ENCODE results near the gene CDK19. TPM values are rescaled to one million over a fixed set of nuclear protein-coding genes. Genes with fewer than 3 reads are reported as not detected.

CDK19 gene
- total and polyA plus RNA-seq, 2 of the 13 experiments (the other 11 are each of a cell fraction or from before 2014, with no cell fraction given), result 13.4 to 27.0 TPM

DNA sequence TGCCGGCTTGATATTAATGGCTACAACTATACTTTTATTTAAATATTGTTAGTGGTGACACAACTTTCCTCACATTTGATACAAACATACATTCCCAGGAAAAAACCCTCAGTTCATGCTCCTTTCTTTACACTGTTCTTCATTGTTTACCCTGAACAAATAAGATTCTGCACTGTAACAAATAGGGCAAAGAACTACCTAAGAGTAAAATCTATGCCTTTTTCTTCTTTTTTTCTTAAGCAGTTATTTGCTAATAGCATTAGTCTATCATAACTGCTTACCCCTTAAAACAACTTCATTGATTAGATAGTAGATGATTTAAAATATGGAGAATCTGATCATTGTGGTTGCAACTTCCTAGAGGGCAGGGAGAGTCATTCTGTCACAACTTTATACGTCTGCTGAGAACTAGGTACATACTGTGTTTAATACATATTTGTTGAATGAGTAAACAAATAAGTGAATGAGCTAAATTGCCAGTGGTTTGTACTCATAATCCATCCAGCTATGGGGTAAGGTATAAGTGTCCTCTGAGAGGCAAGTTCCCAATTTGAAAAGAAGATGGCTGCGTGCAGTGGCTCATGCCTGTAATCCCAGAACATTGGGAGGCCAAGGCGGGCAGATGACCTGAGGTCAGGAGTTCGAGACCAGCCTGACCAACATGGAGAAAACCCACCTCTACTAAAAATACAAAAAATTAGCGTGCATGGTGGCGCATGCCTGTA lies 161.0 kb downstream of the CDK19 start (continued):
- TF ChIP-seq HDAC6 (IDR thresholded peaks at IDR 0.05; ENCODE audit: low read depth, low read length) (no peak), FOXK1 (CRISPR knock-in tag; IDR thresholded peaks at IDR 0.05; ENCODE audit: borderline replicate concordance, low read depth) (no peak), ZNF720 (CRISPR knock-in tag; IDR thresholded peaks at IDR 0.05) (no peak), AGO1 (IDR thresholded peaks at IDR 0.05; ENCODE audit: low read depth, low read length, poor library complexity, severe bottlenecking) (no peak), JARID2 (CRISPR knock-in tag; IDR thresholded peaks at IDR 0.05; ENCODE audit: insufficient replicate concordance) (no peak), HOXD1 (CRISPR knock-in tag; IDR thresholded peaks at IDR 0.05) (no peak), ZFP62 (CRISPR knock-in tag; IDR thresholded peaks at IDR 0.05) (no peak), KLF15 (CRISPR knock-in tag; IDR thresholded peaks at IDR 0.05; ENCODE audit: borderline replicate concordance) (no peak), KDM1A (CRISPR knock-in tag; IDR thresholded peaks at IDR 0.05) (no peak)
- TF ChIP-seq, protein P1, sequence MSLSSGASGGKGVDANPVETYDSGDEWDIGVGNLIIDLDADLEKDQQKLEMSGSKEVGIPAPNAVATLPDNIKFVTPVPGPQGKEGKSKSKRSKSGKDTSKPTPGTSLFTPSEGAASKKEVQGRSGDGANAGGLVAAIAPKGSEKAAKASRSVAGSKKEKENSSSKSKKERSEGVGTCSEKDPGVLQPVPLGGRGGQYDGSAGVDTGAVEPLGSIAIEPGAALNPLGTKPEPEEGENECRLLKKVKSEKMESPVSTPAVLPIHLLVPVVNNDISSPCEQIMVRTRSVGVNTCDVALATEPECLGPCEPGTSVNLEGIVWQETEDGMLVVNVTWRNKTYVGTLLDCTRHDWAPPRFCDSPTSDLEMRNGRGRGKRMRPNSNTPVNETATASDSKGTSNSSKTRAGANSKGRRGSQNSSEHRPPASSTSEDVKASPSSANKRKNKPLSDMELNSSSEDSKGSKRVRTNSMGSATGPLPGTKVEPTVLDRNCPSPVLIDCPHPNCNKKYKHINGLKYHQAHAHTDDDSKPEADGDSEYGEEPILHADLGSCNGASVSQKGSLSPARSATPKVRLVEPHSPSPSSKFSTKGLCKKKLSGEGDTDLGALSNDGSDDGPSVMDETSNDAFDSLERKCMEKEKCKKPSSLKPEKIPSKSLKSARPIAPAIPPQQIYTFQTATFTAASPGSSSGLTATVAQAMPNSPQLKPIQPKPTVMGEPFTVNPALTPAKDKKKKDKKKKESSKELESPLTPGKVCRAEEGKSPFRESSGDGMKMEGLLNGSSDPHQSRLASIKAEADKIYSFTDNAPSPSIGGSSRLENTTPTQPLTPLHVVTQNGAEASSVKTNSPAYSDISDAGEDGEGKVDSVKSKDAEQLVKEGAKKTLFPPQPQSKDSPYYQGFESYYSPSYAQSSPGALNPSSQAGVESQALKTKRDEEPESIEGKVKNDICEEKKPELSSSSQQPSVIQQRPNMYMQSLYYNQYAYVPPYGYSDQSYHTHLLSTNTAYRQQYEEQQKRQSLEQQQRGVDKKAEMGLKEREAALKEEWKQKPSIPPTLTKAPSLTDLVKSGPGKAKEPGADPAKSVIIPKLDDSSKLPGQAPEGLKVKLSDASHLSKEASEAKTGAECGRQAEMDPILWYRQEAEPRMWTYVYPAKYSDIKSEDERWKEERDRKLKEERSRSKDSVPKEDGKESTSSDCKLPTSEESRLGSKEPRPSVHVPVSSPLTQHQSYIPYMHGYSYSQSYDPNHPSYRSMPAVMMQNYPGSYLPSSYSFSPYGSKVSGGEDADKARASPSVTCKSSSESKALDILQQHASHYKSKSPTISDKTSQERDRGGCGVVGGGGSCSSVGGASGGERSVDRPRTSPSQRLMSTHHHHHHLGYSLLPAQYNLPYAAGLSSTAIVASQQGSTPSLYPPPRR (CRISPR knock-in tag; IDR thresholded peaks at IDR 0.05; ENCODE audit: borderline replicate concordance), result peak; percentile 66; the same call in 1 of the 2 replicates
- TF ChIP-seq, protein P2, sequence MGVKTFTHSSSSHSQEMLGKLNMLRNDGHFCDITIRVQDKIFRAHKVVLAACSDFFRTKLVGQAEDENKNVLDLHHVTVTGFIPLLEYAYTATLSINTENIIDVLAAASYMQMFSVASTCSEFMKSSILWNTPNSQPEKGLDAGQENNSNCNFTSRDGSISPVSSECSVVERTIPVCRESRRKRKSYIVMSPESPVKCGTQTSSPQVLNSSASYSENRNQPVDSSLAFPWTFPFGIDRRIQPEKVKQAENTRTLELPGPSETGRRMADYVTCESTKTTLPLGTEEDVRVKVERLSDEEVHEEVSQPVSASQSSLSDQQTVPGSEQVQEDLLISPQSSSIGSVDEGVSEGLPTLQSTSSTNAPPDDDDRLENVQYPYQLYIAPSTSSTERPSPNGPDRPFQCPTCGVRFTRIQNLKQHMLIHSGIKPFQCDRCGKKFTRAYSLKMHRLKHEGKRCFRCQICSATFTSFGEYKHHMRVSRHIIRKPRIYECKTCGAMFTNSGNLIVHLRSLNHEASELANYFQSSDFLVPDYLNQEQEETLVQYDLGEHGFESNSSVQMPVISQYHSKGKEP (CRISPR knock-in tag; IDR thresholded peaks at IDR 0.05), result no peak
- TF ChIP-seq, protein P3, sequence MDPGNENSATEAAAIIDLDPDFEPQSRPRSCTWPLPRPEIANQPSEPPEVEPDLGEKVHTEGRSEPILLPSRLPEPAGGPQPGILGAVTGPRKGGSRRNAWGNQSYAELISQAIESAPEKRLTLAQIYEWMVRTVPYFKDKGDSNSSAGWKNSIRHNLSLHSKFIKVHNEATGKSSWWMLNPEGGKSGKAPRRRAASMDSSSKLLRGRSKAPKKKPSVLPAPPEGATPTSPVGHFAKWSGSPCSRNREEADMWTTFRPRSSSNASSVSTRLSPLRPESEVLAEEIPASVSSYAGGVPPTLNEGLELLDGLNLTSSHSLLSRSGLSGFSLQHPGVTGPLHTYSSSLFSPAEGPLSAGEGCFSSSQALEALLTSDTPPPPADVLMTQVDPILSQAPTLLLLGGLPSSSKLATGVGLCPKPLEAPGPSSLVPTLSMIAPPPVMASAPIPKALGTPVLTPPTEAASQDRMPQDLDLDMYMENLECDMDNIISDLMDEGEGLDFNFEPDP (CRISPR knock-in tag; conservative IDR thresholded peaks at IDR 0.05), result no peak
- TF ChIP-seq, protein P4, sequence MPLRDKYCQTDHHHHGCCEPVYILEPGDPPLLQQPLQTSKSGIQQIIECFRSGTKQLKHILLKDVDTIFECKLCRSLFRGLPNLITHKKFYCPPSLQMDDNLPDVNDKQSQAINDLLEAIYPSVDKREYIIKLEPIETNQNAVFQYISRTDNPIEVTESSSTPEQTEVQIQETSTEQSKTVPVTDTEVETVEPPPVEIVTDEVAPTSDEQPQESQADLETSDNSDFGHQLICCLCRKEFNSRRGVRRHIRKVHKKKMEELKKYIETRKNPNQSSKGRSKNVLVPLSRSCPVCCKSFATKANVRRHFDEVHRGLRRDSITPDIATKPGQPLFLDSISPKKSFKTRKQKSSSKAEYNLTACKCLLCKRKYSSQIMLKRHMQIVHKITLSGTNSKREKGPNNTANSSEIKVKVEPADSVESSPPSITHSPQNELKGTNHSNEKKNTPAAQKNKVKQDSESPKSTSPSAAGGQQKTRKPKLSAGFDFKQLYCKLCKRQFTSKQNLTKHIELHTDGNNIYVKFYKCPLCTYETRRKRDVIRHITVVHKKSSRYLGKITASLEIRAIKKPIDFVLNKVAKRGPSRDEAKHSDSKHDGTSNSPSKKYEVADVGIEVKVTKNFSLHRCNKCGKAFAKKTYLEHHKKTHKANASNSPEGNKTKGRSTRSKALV (CRISPR knock-in tag; IDR thresholded peaks at IDR 0.05), result no peak
- TF ChIP-seq, protein P5, sequence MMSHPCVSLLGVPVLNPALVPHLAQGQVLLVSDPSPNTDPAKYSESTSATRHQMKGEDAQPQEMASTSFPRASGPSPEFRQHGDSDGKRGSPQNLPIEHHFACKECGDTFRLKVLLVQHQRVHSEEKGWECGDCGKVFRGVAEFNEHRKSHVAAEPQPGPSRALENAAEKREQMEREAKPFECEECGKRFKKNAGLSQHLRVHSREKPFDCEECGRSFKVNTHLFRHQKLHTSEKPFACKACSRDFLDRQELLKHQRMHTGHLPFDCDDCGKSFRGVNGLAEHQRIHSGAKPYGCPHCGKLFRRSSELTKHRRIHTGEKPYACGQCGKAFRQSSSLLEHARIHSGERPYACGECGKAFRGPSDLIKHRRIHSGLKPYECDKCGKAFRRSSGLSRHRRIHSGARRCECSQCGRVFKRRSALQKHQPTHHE (CRISPR knock-in tag; IDR thresholded peaks at IDR 0.05; ENCODE audit: borderline replicate concordance), result no peak

All from HepG2 (cell line).